ENCODE results near the gene NXT1.

Gene NXT1

GRCh38 chr20:23391707-23392310, 41.2 kb downstream of the NXT1 start:
- no peak for DNase-seq (ENCODE audit: low spot score)

- no peak for DNase-seq (ENCODE audit: low spot score)
Observed at GRCh38 chr20:23393996-23394775, 43.6 kb downstream of the NXT1 start.

GRCh38 chr20:23396950-23397627, 46.5 kb downstream of the NXT1 start:
- DNase-seq (ENCODE audit: low spot score), result no peak

- peak; percentile 65 for DNase-seq (ENCODE audit: low spot score)
Observed at GRCh38 chr20:23397961-23398360, 47.4 kb downstream of the NXT1 start.

- peak; percentile 10 for DNase-seq (ENCODE audit: low spot score)
Observed at GRCh38 chr20:23399568-23400241, 49.1 kb downstream of the NXT1 start.

- DNase-seq (ENCODE audit: low spot score), result no peak
Observed at GRCh38 chr20:23401051-23401450, 50.5 kb downstream of the NXT1 start.

GRCh38 chr20:23403751-23404150, 53.2 kb downstream of the NXT1 start:
- DNase-seq (ENCODE audit: low spot score), result no peak

- DNase-seq (ENCODE audit: low spot score), result no peak
Observed at GRCh38 chr20:23404196-23404595, 53.6 kb downstream of the NXT1 start.

Measured in kidney capillary endothelial cell (primary cell).